Measurements from ENCODE around the gene OMA1.

OMA1 gene

DNA sequence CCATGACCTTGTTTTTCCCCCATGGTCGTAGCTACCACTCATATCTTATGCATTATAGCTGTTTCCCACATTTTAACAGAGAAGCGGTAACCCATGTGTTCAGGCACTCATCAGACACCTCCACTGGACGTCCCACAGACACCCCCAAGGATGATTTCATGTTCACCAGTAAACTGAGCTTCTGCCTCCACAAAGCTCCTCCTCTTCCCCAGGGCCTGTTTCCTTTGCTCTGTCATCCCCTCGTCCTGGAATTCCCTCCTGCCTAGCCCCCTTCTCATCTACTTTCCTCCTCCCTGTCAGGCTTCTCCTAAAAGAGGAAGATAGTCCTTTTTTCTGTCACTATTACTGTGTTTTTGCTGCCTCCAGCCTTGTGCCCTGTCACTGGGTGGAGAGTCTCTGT is 111.2 kb downstream of the OMA1 start:
- Histone ChIP-seq H3K9me3 (ENCODE audit: insufficient read depth, low read depth, low read length) (no peaks in the 10 kb centered on the region), H3K4me2 (ENCODE audit: low read depth, low read length, poor library complexity, severe bottlenecking) (no peak overlapping the region), H3K9me2 (replicated peaks; ENCODE audit: low read depth, low read length) (no peaks in the 10 kb centered on the region), H3K79me2 (ENCODE audit: insufficient read depth, low read length) (no peaks in the 10 kb centered on the region), H3K9ac (ENCODE audit: low read depth, low read length, poor library complexity, severe bottlenecking) (no peak overlapping the region), H3K4me1 (ENCODE audit: insufficient read depth, low read length, poor library complexity, severe bottlenecking) (no peaks in the 10 kb centered on the region), H3F3A (ENCODE audit: low read depth) (no peaks in the 10 kb centered on the region), H3K4me3 (ENCODE audit: low read length, poor library complexity, severe bottlenecking) (no peak overlapping the region), H2AFZ (ENCODE audit: low read length) (no peak overlapping the region), H3K27me3 (ENCODE audit: insufficient read depth, low read length, poor library complexity, severe bottlenecking) (no peaks in the 10 kb centered on the region), H3K36me3 (ENCODE audit: insufficient read depth, low read length) (no peaks in the 10 kb centered on the region), H4K20me1 (ENCODE audit: insufficient read depth, low read length, poor library complexity, severe bottlenecking) (no peaks in the 10 kb centered on the region)
- no peak for TF ChIP-seq CTCF (conservative IDR thresholded peaks at IDR 0.05; ENCODE audit: low read length)

GRCh38 chr1:58434607-58435006 is 111.9 kb downstream of the OMA1 start:
- Histone ChIP-seq H3K9ac (ENCODE audit: low read depth, low read length, poor library complexity, severe bottlenecking) (no peak overlapping the region), H3K27me3 (ENCODE audit: insufficient read depth, low read length, poor library complexity, severe bottlenecking) (no peaks in the 10 kb centered on the region), H4K20me1 (ENCODE audit: insufficient read depth, low read length, poor library complexity, severe bottlenecking) (no peaks in the 10 kb centered on the region), H3K36me3 (ENCODE audit: insufficient read depth, low read length) (no peaks in the 10 kb centered on the region), H3K79me2 (ENCODE audit: insufficient read depth, low read length) (no peaks in the 10 kb centered on the region), H3K9me3 (ENCODE audit: insufficient read depth, low read depth, low read length) (no peaks in the 10 kb centered on the region), H3K4me3 (ENCODE audit: low read length, poor library complexity, severe bottlenecking) (no peak overlapping the region), H3K9me2 (replicated peaks; ENCODE audit: low read depth, low read length) (no peaks in the 10 kb centered on the region), H3K4me1 (ENCODE audit: insufficient read depth, low read length, poor library complexity, severe bottlenecking) (no peaks in the 10 kb centered on the region), H3F3A (ENCODE audit: low read depth) (no peaks in the 10 kb centered on the region), H2AFZ (ENCODE audit: low read length) (no peak overlapping the region), H3K4me2 (ENCODE audit: low read depth, low read length, poor library complexity, severe bottlenecking) (no peak overlapping the region)
- TF ChIP-seq CTCF (conservative IDR thresholded peaks at IDR 0.05; ENCODE audit: low read length), result no peak
- no peak for TF ChIP-seq EZH2phosphoT487 (IDR thresholded peaks at IDR 0.05; ENCODE audit: borderline replicate concordance)

GRCh38 chr1:58434181-58434580 is 112.3 kb downstream of the OMA1 start:
- Histone ChIP-seq H3K9me2 (replicated peaks; ENCODE audit: low read depth, low read length) (no peaks in the 10 kb centered on the region), H4K20me1 (ENCODE audit: insufficient read depth, low read length, poor library complexity, severe bottlenecking) (no peaks in the 10 kb centered on the region), H3K4me1 (ENCODE audit: insufficient read depth, low read length, poor library complexity, severe bottlenecking) (no peaks in the 10 kb centered on the region), H3F3A (ENCODE audit: low read depth) (no peaks in the 10 kb centered on the region), H3K79me2 (ENCODE audit: insufficient read depth, low read length) (no peaks in the 10 kb centered on the region), H3K4me2 (ENCODE audit: low read depth, low read length, poor library complexity, severe bottlenecking) (no peak overlapping the region), H3K4me3 (ENCODE audit: low read length, poor library complexity, severe bottlenecking) (no peak overlapping the region), H3K36me3 (ENCODE audit: insufficient read depth, low read length) (no peaks in the 10 kb centered on the region), H2AFZ (ENCODE audit: low read length) (no peak overlapping the region), H3K27me3 (ENCODE audit: insufficient read depth, low read length, poor library complexity, severe bottlenecking) (no peaks in the 10 kb centered on the region), H3K9me3 (ENCODE audit: insufficient read depth, low read depth, low read length) (no peaks in the 10 kb centered on the region), H3K9ac (ENCODE audit: low read depth, low read length, poor library complexity, severe bottlenecking) (no peak overlapping the region)
- TF ChIP-seq CTCF (conservative IDR thresholded peaks at IDR 0.05; ENCODE audit: low read length) (no peak), EZH2phosphoT487 (IDR thresholded peaks at IDR 0.05; ENCODE audit: borderline replicate concordance) (no peak)
